ENCODE data around the gene NPPA.
"Not testable (repeated sequence)": the region's sequence is repeated elsewhere in the genome, so short reads cannot be mapped to it uniquely, and the experiment has no call there.

DNA sequence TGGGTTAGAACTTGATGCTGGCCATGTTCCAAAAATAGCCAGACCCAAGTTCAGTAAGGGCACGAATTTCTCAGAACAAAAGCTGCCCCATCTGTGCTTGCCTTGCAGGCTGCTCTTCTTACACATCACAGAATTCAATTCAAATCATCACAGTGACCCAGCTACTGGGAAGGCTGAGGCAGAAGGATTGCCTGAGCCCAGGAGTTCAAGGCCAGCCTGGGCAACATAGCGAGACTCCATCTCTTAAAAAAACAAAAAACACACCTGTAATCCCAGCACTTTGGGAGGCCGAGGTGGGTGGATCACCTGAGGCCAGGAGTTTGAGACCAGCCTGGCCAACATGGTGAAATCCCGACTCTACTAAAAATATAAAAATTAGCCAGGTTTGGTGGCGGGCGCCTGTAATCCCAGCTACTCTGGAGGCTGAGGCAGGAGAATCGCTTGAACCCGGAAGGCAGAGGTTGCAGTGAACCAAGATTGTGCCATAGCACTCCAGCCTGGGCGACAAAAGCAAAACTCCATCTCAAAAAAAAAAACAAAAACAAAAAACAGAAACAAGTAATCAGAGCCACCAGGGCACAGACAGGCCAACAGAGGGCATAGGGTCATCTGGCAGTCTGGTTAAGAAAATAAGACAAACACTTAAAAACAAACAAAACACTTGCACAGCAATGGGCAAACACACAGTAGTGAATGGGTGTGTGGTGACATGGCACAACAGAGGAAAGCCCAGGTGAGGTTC is 43.5 kb downstream of the NPPA start:
- TF ChIP-seq, protein P1, sequence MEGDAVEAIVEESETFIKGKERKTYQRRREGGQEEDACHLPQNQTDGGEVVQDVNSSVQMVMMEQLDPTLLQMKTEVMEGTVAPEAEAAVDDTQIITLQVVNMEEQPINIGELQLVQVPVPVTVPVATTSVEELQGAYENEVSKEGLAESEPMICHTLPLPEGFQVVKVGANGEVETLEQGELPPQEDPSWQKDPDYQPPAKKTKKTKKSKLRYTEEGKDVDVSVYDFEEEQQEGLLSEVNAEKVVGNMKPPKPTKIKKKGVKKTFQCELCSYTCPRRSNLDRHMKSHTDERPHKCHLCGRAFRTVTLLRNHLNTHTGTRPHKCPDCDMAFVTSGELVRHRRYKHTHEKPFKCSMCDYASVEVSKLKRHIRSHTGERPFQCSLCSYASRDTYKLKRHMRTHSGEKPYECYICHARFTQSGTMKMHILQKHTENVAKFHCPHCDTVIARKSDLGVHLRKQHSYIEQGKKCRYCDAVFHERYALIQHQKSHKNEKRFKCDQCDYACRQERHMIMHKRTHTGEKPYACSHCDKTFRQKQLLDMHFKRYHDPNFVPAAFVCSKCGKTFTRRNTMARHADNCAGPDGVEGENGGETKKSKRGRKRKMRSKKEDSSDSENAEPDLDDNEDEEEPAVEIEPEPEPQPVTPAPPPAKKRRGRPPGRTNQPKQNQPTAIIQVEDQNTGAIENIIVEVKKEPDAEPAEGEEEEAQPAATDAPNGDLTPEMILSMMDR (IDR thresholded peaks at IDR 0.05; ENCODE audit: poor library complexity), result not testable (repeated sequence)
- TF ChIP-seq EZH2 (IDR thresholded peaks at IDR 0.05; ENCODE audit: borderline replicate concordance), result not testable (repeated sequence)

Data from hepatocyte (in vitro differentiated cells).